HL-60/S4 (cell line): ENCODE data around the gene DLL1.
"Not testable (repeated sequence)": the region's sequence is repeated elsewhere in the genome, so short reads cannot be mapped to it uniquely, and the experiment has no call there.

Source experiments
- in situ Hi-C: fragments of 300-500 bp; cut with MboI; formaldehyde crosslinking; loops from 2 replicates; pipeline ENCODE4 v1.14.3; 2022; ENCODE audit warnings: low sequenced_read_pairs

DLL1 gene

DNA sequence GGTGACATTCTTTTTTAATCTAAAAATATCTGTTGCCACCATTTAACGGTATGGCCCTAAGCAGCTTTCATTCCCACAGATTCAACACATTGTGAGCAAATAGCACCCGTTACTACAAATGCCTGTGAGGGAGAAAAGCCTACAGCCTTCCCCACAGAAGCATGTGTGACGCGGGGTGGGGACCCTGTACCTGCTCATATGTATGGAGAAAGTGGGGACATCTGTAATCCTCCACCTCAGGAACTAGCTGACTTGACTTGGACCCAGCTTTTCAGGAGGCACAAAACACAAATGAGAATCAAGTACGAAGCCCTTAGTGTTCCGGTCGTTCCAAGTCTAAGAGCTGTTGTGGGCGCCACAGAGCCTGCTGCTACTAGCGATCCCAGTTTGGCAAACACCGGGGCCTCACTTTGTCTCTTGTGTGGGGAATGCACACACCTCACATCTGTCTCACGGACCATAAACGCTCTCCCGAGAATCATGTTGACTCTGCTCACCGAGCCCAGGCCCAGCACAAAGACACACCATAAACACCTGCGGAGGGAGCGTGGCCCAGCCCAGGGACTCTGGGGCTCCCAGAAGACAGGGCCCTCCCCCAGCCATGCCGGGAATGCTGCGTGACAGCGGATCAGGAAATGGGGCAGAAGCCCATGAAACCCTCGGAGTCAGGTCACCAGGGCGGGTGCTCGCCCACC is 21.6 kb downstream of the DLL1 start:
- in situ Hi-C loops: no loop called here

DNA sequence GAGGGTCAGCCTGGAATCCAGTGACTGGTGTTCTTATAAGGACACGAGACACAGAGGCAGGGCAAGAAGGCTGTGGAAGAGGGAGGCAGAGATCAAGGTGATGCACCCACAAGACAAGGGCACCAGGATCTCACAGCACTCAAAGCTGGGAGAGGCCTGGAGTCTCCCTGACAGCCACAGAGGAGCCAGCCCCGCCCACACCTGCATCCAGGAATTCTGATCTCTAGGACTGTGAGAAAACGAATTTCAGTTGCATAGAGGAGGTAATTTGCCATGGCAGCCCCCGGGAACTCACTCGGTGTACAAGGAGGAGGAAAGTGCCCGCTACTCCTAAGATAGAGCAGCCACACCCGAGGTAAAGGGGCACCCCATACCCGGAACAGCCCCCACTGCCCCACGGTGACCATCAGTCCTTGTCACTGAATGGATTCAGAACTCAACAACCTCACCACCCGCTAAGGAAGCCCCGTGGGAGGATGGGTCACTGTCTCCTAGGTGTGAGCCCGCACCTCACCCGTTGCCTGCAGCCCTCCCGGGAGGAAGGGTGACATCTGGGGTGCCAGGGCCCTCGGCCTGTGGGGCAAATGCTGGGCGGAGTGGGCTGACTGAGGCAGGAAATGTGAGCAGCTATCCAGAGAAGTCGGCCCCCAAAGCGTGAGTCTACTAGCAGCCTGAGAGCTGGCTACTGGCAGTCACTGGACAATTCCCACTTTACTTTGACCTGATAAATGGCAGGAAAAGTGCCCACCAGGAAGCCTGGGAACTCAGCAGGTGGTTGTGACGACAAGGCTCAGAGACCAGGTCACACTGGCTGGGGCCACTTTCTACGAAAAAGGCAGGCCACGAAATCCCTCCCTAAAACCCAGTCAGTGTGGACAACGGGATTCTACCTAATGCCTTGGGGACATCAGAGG is 22.4 kb downstream of the DLL1 start:
- in situ Hi-C loops: no loop called here

DNA sequence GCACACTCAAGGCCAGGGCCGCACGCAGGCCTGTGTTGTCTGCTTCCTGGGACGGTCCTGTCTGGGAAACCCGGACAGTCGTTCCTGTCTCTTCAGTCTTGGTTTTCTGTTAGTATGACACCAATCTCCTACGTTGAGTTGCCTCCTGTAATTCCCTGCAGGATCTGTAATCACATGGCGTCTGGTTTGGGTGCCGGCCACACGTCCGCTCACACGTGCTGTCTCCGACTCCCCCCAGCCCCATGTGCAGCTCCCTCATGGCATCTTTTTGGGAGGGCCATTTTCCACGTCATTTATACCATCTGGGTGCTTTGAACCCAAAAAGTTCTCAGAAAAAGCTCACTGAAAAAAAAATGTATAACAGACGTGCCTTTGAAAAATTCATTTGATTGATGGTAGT is 23.2 kb downstream of the DLL1 start:
- in situ Hi-C loops: no loop called here

DNA sequence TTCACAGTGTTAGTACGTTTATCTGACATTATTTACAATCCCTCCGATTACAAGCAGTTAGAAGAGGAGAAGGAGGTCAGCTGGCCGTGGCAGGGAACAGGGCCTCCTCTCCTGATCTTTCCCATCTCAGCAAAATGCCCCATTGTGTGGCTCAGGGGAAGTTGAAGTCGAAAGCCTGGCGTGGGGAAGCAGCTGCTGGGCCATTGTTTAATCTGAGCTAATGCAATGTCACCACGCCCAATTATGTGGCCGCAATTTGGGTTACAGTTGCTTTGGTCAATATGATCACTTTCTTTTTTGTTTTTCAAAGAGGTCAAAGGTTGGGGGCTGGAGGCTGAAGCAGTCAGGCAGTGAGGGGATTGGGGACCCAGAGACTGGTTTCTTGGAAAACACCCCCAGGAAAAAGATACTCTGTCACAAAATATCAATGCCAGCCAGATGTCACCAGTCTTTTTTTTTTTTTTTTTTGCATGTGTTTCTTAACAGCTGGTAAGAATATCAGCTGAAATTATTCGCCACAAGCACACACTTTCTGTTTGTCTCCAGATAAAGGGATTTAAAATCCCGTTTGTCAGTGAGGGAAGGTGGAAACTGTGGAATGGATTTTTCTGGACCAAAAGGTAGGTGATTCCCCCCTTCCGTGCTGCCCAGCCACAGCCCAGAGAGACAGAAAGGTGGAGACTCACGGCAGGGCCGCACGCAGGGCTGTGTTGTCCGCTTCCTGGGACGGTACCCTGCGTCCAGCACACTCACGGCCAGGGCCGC is 24.6 kb downstream of the DLL1 start:
- in situ Hi-C loops: no loop called here

DNA sequence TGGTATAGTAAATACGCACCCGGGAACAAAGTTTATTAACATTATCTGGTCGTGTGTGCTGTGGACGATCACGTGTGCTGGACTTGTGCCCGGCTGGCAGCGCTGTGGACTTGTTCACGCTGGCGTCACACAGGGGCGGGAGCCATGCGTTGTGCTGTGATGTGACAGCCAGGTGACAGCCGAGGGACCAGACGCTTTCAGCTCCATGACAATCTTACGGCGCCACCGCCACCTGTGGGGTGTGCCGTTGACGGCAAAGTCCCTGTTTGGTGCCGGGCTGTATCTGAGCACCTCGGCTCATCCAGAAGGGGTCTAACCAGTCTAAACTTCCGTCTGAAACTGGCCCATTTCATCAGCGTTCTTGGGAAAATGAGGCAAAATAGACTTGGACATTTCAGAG is 25.2 kb downstream of the DLL1 start:
- in situ Hi-C loops: no loop called here

DNA sequence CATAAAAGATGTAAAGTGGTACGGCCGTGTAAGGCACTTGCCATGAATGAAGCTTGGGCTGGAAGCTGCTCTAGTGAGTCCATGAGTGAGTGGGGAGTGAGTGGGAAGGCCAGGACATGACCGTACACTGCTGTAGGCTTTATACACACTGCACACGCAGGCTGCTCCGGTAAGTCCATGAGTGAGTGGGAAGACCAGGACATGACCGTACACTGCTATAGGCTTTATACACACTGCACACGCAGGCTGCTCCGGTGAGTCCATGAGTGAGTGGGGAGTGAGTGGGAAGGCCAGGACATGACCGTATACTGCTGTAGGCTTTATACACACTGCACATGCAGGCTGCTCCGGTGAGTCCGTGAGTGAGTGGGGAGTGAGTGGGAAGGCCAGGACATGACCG is 26.2 kb downstream of the DLL1 start:
- in situ Hi-C loops: not testable (repeated sequence)

DNA sequence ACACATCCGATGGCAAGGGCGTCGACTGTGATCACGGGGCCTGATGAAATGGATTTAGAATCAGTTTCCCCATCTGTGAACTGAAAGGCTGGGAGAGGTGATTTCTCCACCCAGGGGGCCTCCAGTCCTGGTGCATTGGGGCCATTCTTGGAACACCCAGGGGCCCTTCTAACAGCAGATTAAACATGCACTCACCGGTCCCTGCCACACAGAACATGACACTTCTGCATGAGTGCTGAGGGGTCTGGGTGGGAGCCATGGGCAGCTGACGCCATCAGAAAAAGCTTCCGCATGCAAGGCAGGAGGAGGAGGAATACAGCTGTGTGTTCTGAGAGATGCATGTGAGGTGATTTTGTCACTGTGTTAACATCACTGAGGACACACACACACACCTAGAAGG is 26.8 kb downstream of the DLL1 start:
- in situ Hi-C loops: no loop called here

DNA sequence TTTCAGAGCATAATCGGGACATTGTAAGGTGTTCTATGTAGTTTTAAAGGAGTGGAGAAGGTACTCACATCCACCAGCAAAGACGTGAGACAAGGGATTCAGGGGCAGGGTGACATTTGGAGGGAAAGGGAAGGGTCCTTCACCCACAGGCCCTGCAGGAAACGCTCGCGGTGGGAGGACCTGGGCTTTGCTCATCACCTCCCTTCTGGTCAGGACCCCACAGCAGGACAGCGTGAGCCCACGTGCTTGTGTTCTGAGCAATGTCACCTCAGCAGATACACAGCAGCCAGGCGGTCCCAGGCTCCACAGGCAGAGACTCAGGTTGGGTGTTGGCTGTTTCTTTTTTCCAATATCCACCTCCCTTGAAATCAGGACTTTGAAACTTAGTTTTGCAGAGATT is 27.5 kb downstream of the DLL1 start:
- in situ Hi-C loops: no loop called here

DNA sequence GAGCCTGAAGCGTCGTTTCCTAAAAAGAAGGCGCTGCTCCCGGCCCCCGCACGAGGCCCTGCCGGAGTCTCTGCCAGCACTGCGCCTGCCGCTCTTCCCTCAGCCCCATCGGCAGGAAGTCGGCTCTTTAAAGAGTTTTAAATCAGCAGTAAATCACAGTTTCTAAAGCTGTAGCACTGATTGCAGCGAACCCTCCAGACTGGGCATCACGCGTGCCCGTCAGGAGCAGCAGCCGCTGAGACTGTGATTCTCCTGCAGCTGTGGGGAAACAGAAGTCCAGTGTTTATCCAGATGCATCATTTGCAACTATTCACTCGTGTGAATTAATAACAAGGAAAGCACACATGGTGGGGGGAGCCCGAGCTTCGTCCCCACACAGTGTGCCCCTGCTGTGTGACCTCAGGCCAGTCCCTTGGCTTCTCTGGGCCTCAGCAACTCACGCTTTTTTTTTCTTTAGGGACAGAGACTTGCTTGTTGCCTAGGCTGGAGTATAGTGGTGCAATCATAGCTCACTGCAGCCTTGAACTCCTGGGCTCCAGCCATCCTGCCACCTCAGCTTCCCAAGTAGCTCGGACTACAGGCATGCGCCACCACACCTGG is 28.3 kb downstream of the DLL1 start:
- in situ Hi-C loops: no loop called here

DNA sequence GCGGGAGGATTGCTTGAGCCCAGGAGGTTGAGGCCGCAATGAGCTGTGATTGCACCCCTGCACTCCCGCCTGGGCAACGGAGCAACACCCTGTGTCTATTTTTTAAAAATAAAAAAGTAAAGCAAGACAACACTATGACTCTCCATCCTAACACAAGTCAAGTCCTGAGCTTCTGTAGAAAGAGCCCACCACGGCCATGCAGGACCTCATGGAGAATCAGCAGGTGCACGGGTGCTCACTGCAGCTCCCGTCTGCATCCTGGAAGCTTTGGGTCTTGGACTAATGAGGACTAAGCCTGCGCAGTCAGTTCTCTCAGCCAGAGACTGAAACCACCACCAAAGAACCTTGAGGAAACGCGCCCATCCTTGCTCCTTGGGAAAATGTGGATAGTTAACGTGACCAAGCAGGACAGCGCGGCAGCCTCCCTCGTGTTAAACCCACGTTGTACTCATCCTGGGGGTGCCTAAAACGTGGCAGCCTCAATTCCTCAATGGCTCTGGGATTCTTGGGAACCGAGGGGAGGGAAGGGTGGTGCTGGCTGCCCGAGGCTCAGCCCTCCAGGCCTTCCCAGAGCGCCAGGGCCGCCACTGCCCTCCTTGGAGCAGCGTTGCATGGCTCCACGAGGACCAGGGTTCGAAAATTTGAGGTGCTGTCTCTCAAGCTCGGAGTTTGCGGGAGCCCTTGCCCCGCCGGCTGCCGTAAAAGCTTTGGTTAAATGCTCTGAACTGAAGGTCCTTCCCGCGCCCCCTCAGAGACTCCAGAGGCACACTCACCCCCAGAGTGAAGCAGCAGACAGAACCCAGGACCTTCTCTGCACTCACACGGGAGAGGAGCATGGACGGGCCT is 29.0 kb downstream of the DLL1 start:
- in situ Hi-C loops: no loop called here

DNA sequence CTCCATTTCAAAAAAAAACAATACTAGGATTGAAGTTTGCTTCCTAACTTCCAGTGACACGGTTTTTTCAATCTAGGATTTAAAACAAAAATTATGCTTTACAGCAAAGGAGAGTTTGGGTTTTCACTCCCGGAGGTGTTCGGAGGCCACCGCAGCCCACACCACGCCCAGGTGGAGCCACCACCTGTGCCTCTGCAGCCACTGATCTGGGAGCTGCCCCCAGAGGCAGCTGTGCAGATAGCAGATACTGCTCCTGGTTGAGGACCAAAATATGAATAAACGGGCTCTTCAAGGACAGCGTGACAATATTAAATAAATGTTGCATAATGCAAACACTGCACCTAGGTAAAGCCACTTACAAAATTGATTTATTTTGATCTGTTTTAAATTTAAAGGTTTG is 30.2 kb downstream of the DLL1 start:
- in situ Hi-C loops: no loop called here

DNA sequence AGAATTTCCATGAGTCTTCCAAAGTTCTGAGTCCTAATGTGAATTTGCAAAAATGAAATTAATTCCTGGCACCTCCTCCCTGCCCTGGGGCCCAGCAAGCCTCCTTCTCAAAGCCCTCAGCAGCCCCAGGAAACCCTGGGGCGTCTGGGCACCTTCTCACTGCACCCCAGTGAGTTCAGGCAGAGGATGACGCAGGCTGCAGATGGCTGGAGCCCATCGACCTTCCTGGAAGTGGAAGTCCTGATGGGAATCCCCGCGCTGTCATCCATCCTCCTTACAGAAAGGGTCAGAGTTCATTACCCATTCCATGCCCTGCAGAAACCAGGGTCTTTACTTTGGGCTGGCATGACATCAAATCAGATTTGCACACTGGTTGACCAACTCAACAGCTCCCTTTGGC is 31.6 kb downstream of the DLL1 start:
- in situ Hi-C loops: no loop called here

DNA sequence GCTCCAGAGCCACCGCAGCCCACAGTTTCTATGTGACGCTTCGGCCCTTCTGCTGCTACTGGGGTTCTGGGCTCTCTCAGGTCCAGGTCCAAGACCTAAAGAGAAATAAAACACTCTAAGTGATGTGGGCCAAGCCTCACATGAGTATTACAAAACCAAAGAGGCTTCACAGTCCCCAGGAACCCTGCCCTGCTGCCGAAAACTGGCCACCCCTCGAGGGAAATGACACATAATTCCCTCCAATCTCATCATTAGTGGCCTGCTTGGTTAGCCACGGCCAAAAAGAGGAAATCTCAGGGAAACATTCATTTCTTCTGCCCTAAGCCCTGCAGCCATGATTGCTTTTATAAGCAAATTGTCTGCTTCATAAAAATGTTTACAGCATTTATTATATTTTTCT is 32.5 kb downstream of the DLL1 start:
- in situ Hi-C loops: no loop called here

DNA sequence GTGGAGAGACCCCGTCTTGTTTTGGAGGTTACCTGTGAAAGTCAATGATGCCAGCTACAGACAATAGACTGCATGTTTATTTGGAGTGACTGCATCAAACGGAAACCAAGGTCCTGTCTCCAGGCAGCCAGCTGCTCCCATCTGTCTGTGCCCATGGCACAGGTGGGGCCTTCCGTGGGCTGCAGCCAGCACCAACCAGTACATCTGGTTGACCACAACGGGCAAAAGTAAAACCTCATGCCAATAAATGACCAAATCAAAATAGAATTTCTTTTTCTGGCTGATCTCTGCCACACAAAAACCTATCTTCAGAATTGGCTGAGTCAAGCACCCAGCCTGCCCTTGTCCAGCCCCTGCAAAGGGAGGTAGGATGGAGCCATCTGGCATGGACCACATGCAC is 33.5 kb downstream of the DLL1 start:
- in situ Hi-C loops: no loop called here

DNA sequence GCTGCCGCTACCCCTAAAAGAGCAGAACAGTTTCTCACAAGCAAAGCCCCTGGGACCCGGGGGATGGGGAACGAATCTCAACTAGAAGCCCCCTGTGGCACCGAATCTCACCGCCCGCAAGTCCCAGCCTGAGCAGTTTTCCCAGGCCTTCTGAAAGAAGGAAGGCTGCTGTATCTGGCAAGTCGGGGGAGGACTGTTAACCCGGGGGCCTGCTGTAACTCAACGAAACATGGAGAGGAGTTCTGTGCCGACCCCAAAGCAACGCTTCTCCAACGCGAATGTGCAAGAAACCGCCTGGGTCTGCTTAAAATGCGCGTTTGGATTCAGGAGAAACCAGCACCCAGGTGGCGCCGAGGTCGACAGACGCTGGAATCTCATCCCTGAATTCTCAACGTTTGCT is 34.2 kb downstream of the DLL1 start:
- in situ Hi-C loops: no loop called here

DNA sequence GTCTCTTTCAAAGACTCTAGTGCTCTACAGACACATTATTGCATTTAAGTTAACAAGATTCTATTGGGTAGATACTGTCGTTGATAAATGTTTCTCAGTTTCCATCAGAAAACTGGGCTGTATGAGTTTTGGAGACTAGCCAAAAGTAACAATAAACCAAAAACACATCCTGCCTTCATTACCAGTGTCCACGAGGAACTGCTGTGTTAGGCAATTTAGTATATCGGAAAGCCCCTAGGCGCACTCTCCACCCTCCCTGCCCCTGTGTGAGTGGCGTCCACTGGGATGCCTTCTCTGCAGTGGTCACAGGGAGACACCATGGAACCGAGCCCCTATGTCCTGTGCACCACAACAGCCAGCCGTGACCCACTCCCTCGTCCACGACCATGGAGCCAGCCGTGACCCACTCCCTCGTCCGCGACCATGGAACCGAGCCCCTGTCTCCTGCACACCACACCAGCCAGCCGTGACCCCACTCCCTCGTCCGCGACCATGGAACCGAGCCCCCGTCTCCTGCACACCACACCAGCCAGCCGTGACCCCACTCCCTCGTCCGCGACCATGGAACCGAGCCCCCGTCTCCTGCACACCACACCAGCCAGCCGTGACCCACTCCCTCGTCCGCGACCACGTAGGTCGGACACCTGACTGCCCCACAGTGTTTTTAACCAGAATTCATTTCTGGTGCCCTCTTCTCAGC is 35.3 kb downstream of the DLL1 start:
- in situ Hi-C loops: no loop called here

DNA sequence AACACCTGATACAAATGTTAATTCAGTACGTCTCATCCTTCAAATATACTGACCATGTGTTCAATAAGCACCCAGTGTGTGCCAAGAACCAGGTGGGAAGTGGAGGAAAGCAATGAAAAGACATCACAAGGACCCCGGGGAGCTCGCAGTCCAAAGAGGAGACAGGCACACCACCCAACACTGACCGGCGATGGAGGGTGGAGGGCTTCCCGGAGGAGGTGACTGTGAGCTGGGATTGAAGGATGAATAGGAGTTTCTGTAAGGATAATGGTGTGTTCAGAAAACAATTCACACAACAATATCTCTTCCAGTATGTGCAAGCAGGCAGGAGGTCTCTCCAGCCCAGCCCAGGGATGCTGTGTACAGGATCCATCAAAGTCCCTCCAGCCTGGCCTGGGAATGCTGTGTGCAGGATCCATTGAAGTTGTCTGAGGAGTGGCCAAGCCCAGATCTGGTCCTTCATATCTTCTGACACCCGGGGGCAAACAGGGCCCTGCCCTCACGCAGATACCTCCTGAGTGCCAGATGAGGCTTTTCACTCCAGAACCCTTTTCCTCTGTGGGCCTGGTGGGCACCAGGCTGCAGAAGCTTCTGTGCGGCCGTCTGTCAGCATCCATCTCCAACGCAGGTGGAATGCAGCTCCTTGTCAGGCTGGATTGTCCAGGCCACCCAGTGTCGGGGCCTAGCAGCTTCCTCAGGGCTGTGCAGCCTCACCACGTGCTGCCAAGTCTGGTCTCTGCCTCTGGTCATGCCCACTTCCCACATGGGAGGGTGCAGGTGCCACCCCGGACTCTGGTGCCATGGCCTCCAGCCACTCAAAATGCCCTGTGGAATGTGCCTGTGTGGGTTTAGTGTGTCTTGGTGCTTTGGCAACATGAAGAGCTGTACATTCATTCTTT is 36.3 kb downstream of the DLL1 start:
- in situ Hi-C loops: no loop called here

DNA sequence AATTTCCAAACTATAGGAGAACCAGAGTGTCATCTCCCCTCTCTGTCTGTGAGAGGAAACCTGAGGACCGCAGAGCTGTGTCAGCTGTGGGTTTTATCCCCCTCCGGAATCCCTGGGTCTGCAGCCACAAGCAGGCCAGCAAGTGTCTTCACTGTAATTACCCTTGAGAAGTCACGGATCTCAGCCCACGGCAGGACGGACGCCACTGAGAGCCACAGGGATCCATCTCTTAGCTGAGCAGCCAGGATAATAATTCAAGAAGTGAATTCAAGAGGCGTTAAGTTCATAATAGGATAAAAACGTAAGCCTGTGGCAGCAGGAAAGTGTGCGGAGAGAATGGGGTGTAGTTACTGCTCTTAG is 37.0 kb downstream of the DLL1 start:
- in situ Hi-C loops: no loop called here
